ENCODE data around the gene LAGE3.

Gene LAGE3

DNA sequence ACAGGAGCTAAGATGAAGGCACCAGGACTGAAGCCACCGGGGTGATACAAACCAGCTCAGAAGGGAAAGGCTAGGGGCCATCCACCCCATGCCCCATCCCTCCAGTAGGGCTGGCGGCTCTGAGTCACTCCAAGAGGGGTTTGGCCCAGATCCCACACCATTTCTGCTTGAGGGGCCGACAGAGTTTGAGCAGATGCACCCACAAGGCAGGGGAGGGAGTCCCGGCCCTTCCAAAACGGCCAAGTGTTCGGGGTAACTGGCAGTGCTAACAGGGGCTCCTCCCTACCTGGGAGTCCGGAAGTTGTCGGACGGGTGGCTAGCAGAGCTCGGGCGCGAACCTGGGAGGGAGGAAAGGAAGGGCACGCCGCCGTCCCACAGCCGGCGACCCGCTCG, 10.9 kb upstream of the LAGE3 start:
- peak overlapping the region; percentile 87 for H3K4me3 ChIP-seq (ENCODE audit: low read depth, low read length, poor library complexity, severe bottlenecking)
- H3K27me3 ChIP-seq (ENCODE audit: insufficient read depth, low read length), result no peaks in the 10 kb centered on the region
- H3K4me2 ChIP-seq (ENCODE audit: low read length), result peak overlapping the region; percentile 99
- no peak for TF ChIP-seq EZH2 (IDR thresholded peaks at IDR 0.05; ENCODE audit: borderline replicate concordance, low read length)
- TF ChIP-seq, protein P1, sequence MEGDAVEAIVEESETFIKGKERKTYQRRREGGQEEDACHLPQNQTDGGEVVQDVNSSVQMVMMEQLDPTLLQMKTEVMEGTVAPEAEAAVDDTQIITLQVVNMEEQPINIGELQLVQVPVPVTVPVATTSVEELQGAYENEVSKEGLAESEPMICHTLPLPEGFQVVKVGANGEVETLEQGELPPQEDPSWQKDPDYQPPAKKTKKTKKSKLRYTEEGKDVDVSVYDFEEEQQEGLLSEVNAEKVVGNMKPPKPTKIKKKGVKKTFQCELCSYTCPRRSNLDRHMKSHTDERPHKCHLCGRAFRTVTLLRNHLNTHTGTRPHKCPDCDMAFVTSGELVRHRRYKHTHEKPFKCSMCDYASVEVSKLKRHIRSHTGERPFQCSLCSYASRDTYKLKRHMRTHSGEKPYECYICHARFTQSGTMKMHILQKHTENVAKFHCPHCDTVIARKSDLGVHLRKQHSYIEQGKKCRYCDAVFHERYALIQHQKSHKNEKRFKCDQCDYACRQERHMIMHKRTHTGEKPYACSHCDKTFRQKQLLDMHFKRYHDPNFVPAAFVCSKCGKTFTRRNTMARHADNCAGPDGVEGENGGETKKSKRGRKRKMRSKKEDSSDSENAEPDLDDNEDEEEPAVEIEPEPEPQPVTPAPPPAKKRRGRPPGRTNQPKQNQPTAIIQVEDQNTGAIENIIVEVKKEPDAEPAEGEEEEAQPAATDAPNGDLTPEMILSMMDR (IDR thresholded peaks at IDR 0.05; ENCODE audit: low read length), result no peak
- peaks cover 26% of the 10 kb centered on the region for H3K4me1 ChIP-seq (ENCODE audit: insufficient read depth, low read length, severe bottlenecking)
- no peaks in the 10 kb centered on the region for H3K9me3 ChIP-seq (ENCODE audit: low read length)
- no peaks in the 10 kb centered on the region for H4K20me1 ChIP-seq (ENCODE audit: insufficient read depth, low read length)
- no peaks in the 10 kb centered on the region for H3F3A ChIP-seq (ENCODE audit: insufficient read depth, low read length)
- no peaks in the 10 kb centered on the region for H3K79me2 ChIP-seq (ENCODE audit: insufficient read depth, low read length)
- no peaks in the 10 kb centered on the region for H3K9me2 ChIP-seq (ENCODE audit: low read depth, low read length)
- no peak overlapping the region for H3K27ac ChIP-seq (ENCODE audit: low read depth, low read length, poor library complexity, severe bottlenecking)
- peak overlapping the region; percentile 92 for H3K9ac ChIP-seq (ENCODE audit: low read length)
- H2AFZ ChIP-seq (ENCODE audit: low read length), result no peak overlapping the region
- peaks cover 5% of the 10 kb centered on the region; the same call in 1 of the 2 replicates for H3K36me3 ChIP-seq (ENCODE audit: insufficient read depth, low read length)

DNA sequence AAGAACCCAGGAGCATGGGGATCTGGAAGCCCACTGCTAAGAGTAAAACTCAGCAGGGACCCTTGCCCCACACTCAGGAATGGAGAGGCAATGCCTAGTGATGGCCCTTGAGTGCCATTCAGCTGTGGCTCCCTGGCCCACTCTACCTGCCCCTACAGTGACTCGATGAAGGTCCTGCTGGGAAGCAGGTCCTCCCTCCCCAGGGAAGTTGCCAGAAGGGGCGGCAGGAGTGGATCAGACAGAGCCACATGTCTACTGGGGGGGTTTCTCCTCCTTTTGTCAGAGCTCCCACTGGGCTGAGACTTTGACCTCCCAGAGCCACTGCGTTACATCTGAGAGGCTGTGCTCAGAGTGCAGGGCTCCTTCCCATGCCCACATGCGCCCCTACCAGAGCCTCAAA, 10.1 kb upstream of the LAGE3 start:
- Histone ChIP-seq H3K36me3 (ENCODE audit: insufficient read depth, low read length) (peaks cover 14% of the 10 kb centered on the region), H3K9me2 (ENCODE audit: low read depth, low read length) (no peaks in the 10 kb centered on the region), H3K79me2 (ENCODE audit: insufficient read depth, low read length) (no peaks in the 10 kb centered on the region), H3K4me3 (ENCODE audit: low read depth, low read length, poor library complexity, severe bottlenecking) (peak overlapping the region; percentile 87), H3F3A (ENCODE audit: insufficient read depth, low read length) (no peaks in the 10 kb centered on the region), H3K9me3 (ENCODE audit: low read length) (no peaks in the 10 kb centered on the region), H4K20me1 (ENCODE audit: insufficient read depth, low read length) (no peaks in the 10 kb centered on the region), H3K27me3 (ENCODE audit: insufficient read depth, low read length) (no peaks in the 10 kb centered on the region), H2AFZ (ENCODE audit: low read length) (no peak overlapping the region), H3K4me2 (ENCODE audit: low read length) (peak overlapping the region; percentile 99), H3K9ac (ENCODE audit: low read length) (peak overlapping the region; percentile 92; the same call in 1 of the 2 replicates), H3K27ac (ENCODE audit: low read depth, low read length, poor library complexity, severe bottlenecking) (peak overlapping the region; percentile 8), H3K4me1 (ENCODE audit: insufficient read depth, low read length, severe bottlenecking) (peaks cover 34% of the 10 kb centered on the region)
- TF ChIP-seq EZH2 (IDR thresholded peaks at IDR 0.05; ENCODE audit: borderline replicate concordance, low read length), result no peak
- TF ChIP-seq, protein P1 (IDR thresholded peaks at IDR 0.05; ENCODE audit: low read length), result no peak

DNA sequence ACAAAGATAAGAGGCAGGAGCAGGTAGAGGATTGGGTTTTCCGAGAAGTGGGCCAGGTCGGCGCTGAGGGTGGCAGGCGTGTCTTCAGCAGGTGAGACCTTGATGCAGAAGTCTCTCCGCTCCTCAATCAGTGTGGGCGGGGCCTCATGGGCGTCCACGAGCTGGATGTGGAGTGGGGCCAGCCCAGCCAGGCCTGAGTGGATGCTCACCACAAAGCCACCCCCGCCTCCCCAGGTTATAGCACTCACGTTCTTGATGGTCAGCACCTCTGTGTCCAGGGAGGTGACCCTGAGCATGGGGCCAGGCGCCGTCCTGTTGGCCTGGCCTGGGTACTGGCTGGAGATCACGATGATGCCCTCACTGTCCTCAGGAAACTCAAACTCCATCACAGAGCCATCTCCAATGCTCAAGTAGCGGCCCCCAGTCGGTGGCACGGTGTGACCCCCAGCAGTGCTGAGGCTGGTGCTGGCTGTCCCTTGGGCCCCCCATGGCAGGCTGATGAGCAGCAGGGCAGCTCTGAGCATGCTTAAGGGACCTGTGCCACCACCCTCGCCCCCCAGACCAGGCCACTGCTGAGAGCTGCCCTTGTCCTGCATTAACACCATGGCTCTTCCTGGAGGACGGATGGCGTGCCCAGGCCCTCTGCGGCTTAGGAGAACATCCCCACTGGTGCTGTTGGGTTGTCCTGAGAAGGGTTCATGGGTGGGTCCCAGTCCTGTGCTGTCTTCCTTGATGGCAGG, 9.4 kb upstream of the LAGE3 start:
- Histone ChIP-seq H3K9me2 (ENCODE audit: low read depth, low read length) (no peaks in the 10 kb centered on the region), H3F3A (ENCODE audit: insufficient read depth, low read length) (no peaks in the 10 kb centered on the region), H3K27ac (ENCODE audit: low read depth, low read length, poor library complexity, severe bottlenecking) (peak overlapping the region; percentile 8), H3K4me2 (ENCODE audit: low read length) (peak overlapping the region; percentile 99; the same call in 1 of the 2 replicates), H4K20me1 (ENCODE audit: insufficient read depth, low read length) (no peaks in the 10 kb centered on the region), H2AFZ (ENCODE audit: low read length) (no peak overlapping the region), H3K4me1 (ENCODE audit: insufficient read depth, low read length, severe bottlenecking) (peaks cover 39% of the 10 kb centered on the region), H3K4me3 (ENCODE audit: low read depth, low read length, poor library complexity, severe bottlenecking) (peak overlapping the region; percentile 87), H3K9me3 (ENCODE audit: low read length) (no peaks in the 10 kb centered on the region), H3K79me2 (ENCODE audit: insufficient read depth, low read length) (no peaks in the 10 kb centered on the region), H3K36me3 (ENCODE audit: insufficient read depth, low read length) (peaks cover 20% of the 10 kb centered on the region), H3K27me3 (ENCODE audit: insufficient read depth, low read length) (no peaks in the 10 kb centered on the region), H3K9ac (ENCODE audit: low read length) (no peak overlapping the region; the same call in 1 of the 2 replicates)
- no peak for TF ChIP-seq EZH2 (IDR thresholded peaks at IDR 0.05; ENCODE audit: borderline replicate concordance, low read length)
- TF ChIP-seq, protein P1 (IDR thresholded peaks at IDR 0.05; ENCODE audit: low read length), result no peak
